GM23248 (cell line): ENCODE results near the gene IFFO2.

Experiments
- EZH2 ChIP-seq: fragments of 200-600 bp; sonication (generic); IDR thresholded peaks from 2 replicates; pipeline ENCODE4 v1.6.1; 2018; ENCODE audit warnings: antibody characterized with exemption, mild to moderate bottlenecking; ENCODE audit not compliant: insufficient read depth, poor library complexity, severe bottlenecking
- EZH2phosphoT487 ChIP-seq: fragments of 200-600 bp; sonication (generic); IDR thresholded peaks from 2 replicates; pipeline ENCODE4 v1.6.1; 2018; ENCODE audit warnings: antibody characterized with exemption, moderate library complexity, mild to moderate bottlenecking, low read depth; ENCODE audit not compliant: insufficient read depth

- no peak for TF ChIP-seq EZH2
- TF ChIP-seq EZH2phosphoT487: no peak
Measured at GRCh38 chr1:18978706-18979105, 22.2 kb upstream of the IFFO2 start.
